ENCODE results near the gene MEGF6. TPM values are rescaled to one million over a fixed set of nuclear protein-coding genes. Genes with fewer than 3 reads are reported as not detected.

The MEGF6 gene
- total RNA-seq, 6 experiments from 2014 or later = 2.2 to 9.6 (median 4.4) TPM

GRCh38 chr1:3563125-3563524 is 48.2 kb downstream of the MEGF6 start:
- 90% methylated on average over 6 of the region's 12 CpGs for WGBS (ENCODE audit: insufficient coverage, low coverage, low lambda C conversion rate, missing lambda C conversion rate)
- DNase-seq = no peak
- intact Hi-C loops (cut with DNase I) = no loop called here
- H3K27ac ChIP-seq = no peak overlapping the region
- H3K9me3 ChIP-seq = no peaks in the 10 kb centered on the region
- H3K4me1 ChIP-seq = no peaks in the 10 kb centered on the region
- H3K36me3 ChIP-seq = no peaks in the 10 kb centered on the region
- H3K4me3 ChIP-seq = no peak overlapping the region
- H3K27me3 ChIP-seq = no peaks in the 10 kb centered on the region
- no peak for ATAC-seq
- TF ChIP-seq CTCF (IDR thresholded peaks at IDR 0.05) = no peak

- 50% methylated on average over 1 of the region's 8 CpGs for WGBS (ENCODE audit: insufficient coverage, low coverage, low lambda C conversion rate, missing lambda C conversion rate)
- no peak overlapping the region for H3K4me3 ChIP-seq
Measured at GRCh38 chr1:3562712-3563111, 48.6 kb downstream of the MEGF6 start.

GRCh38 chr1:3561702-3562101 is 49.6 kb downstream of the MEGF6 start:
- Histone ChIP-seq H3K4me1 (no peaks in the 10 kb centered on the region), H3K27ac (no peak overlapping the region), H3K36me3 (no peaks in the 10 kb centered on the region), H3K9me3 (no peaks in the 10 kb centered on the region), H3K27me3 (no peaks in the 10 kb centered on the region), H3K4me3 (no peak overlapping the region)
- DNase-seq (no peak), ATAC-seq (no peak)
- TF ChIP-seq POLR2A (IDR thresholded peaks at IDR 0.05) (no peak), CTCF (IDR thresholded peaks at IDR 0.05) (no peak)
- WGBS (ENCODE audit: insufficient coverage, low coverage, low lambda C conversion rate, missing lambda C conversion rate) = 32% methylated on average over 7 of the region's 13 CpGs
- intact Hi-C loops (cut with DNase I) = no loop called here

More at GRCh38 chr1:3562712-3563111, 48.6 kb downstream of the MEGF6 start:
- TF ChIP-seq POLR2A (IDR thresholded peaks at IDR 0.05) = no peak
- TF ChIP-seq CTCF (IDR thresholded peaks at IDR 0.05) = no peak
- DNase-seq = no peak
- H3K36me3 ChIP-seq = no peaks in the 10 kb centered on the region
- intact Hi-C loops (cut with DNase I) = no loop called here
- H3K27me3 ChIP-seq = no peaks in the 10 kb centered on the region
- no peaks in the 10 kb centered on the region for H3K4me1 ChIP-seq
- H3K27ac ChIP-seq = no peak overlapping the region
- no peaks in the 10 kb centered on the region for H3K9me3 ChIP-seq
- no peak for ATAC-seq

GRCh38 chr1:3560981-3561380 is 50.3 kb downstream of the MEGF6 start:
- ATAC-seq = no peak
- no peak overlapping the region for H3K4me3 ChIP-seq
- no CpG with 5 or more reads among the region's 9 CpGs for WGBS (ENCODE audit: insufficient coverage, low coverage, low lambda C conversion rate, missing lambda C conversion rate)
- H3K4me1 ChIP-seq = no peaks in the 10 kb centered on the region
- H3K27ac ChIP-seq = no peak overlapping the region
- intact Hi-C loops (cut with DNase I) = no loop called here
- no peak for TF ChIP-seq CTCF (IDR thresholded peaks at IDR 0.05)
- TF ChIP-seq POLR2A (IDR thresholded peaks at IDR 0.05) = no peak
- H3K9me3 ChIP-seq = no peaks in the 10 kb centered on the region
- H3K36me3 ChIP-seq = no peaks in the 10 kb centered on the region
- no peak for DNase-seq
- H3K27me3 ChIP-seq = no peaks in the 10 kb centered on the region

GRCh38 chr1:3560251-3560871 is 50.9 kb downstream of the MEGF6 start:
- TF ChIP-seq CTCF (IDR thresholded peaks at IDR 0.05) = no peak
- TF ChIP-seq POLR2A (IDR thresholded peaks at IDR 0.05) = no peak
- H3K27ac ChIP-seq = no peak overlapping the region
- no peaks in the 10 kb centered on the region for H3K27me3 ChIP-seq
- 75% methylated on average over 5 of the region's 17 CpGs for WGBS (ENCODE audit: insufficient coverage, low coverage, low lambda C conversion rate, missing lambda C conversion rate)
- H3K9me3 ChIP-seq = no peaks in the 10 kb centered on the region
- no peaks in the 10 kb centered on the region for H3K4me1 ChIP-seq
- intact Hi-C loops (cut with DNase I) = no loop called here
- H3K36me3 ChIP-seq = no peaks in the 10 kb centered on the region
- H3K4me3 ChIP-seq = no peak overlapping the region
- DNase-seq = no peak
- ATAC-seq = no peak

All from right lobe of liver (tissue), 6 donors.